SHP77 treated with DMSO at 0.1 percent for 48 hours (cell line): Measurements from ENCODE around the gene SECISBP2L.
"Not testable (repeated sequence)": the region's sequence is repeated elsewhere in the genome, so short reads cannot be mapped to it uniquely, and the experiment has no call there.

Experiments
- DNase-seq: peaks from one replicate; lab custom pipeline; 2025; lab: John Stamatoyannopoulos, UW

Gene SECISBP2L

DNA sequence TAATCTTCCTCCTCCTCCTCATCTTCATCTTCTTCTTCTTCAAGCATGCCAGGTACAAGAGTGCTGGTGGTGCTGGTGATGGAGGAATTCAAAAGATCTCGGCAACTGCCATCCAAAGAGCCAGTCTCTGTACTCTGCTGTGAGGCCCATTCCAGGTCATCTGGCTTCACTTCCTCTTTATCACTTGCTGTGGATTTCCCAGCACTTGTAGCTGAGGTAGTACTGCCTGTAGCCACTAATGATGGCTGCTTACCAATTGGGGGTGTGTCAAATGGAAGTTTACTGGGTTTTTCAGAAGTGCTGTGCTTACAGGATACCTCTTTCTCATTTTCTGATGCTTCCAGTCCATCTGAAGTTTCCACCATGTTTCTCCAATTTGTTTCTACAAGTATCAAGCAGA is 53.7 kb downstream of the SECISBP2L start:
- no peak for DNase-seq

DNA sequence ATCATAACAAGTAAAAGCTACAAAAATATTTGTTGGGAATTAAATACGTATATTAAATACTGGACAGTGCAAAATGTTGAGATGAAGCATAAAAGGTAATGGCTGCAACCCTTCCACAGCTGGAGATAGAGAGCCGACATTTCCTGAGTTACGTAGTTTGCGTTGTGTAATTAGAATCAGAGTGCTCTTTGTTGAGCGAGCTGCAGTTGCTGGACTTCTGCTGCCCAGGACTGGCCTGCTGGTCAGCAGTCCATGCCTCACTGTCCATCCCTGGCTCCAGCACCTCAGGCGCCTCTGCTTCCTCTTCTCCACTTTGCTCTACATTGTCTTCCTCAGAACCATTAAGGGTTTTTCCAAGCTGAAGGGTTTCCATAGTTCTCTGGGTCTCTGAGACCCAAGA is 54.1 kb downstream of the SECISBP2L start:
- DNase-seq: no peak

- DNase-seq: no peak
Measured at GRCh38 chr15:48989170-48989569, 57.1 kb downstream of the SECISBP2L start.

- DNase-seq: no peak
Measured at GRCh38 chr15:48987142-48987541, 59.1 kb downstream of the SECISBP2L start.

GRCh38 chr15:48986240-48986639 is 60.0 kb downstream of the SECISBP2L start:
- no peak for DNase-seq

DNA sequence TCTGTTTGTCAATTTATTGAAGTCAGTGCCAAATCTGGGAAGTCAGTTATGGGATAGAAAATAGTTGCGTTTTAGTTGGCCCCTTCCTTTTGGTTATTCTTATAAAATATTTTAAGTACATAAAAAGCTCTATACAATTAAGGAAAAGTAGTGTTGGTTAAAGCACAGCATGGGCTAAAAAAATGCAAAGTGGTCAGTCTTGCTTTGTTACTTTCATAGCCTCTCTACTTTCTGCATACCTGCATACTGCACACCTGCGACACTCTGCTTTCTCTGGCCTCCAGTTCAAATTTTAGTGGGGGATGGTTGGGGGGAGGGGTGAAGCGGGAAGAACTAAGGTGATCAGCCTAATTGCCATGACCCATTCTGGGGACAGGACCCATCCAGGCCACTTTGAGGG is 60.7 kb downstream of the SECISBP2L start:
- no peak for DNase-seq

GRCh38 chr15:48984811-48985352 is 61.4 kb downstream of the SECISBP2L start:
- no peak for DNase-seq

GRCh38 chr15:48984021-48984710 is 62.1 kb downstream of the SECISBP2L start:
- no peak for DNase-seq

DNA sequence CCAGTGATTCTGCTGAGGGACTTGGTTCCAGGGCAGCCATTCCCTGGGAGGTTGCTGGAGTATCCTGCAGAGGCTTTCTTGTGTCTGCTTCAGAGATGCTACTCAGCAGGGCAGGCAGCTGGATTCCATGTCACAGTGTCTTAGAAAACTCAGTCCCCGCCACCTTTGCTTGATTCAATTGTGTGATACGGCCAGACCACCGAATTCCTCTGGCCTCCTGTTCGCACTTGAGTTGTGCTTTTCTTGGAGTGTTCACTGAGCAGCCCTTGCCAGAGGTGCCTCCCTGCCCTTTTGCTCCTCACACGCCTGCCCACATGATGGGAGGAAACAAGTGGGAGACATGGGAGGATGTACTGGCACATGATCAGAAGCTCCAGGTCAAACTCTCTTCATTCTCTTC is 62.9 kb downstream of the SECISBP2L start:
- DNase-seq: no peak

DNA sequence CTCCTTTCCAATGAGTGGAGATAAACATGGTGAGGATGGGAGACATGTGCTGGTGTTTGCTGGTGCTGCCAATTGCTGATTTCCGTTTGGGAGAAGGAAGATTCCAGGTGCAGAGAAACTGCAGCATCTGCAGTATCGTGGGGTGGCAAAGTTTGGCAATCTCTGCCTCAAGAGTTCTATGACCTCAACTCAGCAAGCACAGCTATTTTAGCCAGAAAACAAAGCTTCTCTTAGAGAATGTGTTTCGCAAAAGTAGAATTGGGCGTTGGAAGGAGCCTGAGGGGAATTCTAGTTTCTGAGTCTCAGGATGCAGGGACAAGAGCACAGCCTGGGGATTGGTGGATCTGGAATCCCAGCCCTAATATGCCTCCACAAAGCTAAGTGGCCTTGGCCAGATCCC is 64.3 kb downstream of the SECISBP2L start:
- no peak for DNase-seq

- DNase-seq: no peak
Measured at GRCh38 chr15:48978638-48979037, 67.6 kb downstream of the SECISBP2L start.

DNA sequence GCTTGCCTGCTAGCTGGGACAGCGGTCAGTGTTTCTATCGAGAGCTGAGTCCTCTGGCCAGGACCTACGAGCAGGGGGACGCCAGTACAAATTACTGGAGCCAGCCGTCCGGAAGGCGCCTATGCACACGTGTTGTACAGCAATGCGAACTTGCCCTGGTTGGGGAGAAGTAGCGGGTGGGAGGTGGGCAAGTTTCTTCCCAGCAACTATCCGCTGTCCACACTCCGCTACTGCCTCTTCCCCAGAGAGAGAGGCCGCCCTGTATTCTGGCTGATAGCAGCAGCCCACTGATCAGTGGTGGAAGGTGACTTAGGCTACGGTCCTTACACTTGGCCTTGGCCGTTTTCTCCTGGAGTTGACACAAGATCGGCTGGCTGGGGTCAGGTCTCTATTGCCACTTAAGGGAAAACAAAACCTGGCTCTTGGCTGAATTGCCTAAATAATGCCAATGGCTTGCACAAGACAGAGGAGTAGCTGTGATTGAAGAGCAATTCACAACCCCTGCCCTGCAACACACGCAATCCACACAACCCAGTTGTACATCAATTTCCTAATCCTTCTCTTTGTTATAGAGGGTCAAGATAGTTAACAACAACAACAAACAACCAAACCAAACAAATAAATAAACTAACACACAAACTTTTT is 69.7 kb downstream of the SECISBP2L start:
- no peak for DNase-seq

DNA sequence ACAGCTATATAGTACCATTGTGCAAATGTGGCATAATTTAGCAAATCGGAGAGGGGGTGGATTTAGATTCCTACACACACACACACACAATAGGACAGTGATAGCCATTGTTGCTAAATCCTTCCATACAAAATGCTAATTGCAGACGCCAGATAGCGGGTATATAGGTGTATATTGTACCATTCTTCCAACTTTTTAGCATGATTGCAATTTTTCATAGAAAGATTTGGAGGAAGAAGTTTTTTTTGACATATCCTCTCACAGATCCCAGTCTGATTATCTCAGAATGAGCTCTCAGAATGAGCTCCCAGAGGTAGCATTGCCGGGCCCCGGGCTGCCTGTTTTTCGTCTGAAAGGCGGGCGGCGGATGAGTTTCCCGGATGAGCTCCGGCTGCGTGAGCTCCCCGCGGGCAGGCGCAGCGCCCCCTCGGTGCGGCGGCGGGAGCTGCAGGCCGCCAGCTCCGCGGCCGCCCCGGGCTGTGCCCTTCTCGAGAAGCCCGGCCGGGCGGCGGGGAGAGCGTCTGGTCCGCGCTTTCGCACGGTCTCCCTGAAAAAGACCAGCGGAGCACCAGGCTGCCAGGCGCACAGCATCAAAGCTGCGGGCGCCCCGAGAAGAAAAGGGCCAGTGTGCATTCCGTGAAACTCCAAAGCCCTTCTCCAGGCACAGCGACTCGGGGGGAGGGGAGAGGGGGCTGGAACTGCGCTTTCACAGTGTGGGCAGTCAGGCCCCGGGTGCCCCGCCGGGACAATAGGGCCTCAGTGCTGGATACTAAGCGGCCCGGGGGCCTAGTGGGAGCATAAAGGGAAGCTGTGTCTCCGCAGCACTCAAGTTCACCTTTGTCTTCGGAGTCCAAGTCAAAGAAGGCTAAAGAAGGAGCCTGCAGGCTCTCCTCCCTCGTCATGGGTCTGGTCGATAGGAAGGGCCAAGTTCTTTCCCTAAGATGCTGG is 70.5 kb downstream of the SECISBP2L start:
- peak; percentile 76 for DNase-seq

GRCh38 chr15:48974882-48975281 is 71.4 kb downstream of the SECISBP2L start:
- peak; percentile 28 for DNase-seq

DNA sequence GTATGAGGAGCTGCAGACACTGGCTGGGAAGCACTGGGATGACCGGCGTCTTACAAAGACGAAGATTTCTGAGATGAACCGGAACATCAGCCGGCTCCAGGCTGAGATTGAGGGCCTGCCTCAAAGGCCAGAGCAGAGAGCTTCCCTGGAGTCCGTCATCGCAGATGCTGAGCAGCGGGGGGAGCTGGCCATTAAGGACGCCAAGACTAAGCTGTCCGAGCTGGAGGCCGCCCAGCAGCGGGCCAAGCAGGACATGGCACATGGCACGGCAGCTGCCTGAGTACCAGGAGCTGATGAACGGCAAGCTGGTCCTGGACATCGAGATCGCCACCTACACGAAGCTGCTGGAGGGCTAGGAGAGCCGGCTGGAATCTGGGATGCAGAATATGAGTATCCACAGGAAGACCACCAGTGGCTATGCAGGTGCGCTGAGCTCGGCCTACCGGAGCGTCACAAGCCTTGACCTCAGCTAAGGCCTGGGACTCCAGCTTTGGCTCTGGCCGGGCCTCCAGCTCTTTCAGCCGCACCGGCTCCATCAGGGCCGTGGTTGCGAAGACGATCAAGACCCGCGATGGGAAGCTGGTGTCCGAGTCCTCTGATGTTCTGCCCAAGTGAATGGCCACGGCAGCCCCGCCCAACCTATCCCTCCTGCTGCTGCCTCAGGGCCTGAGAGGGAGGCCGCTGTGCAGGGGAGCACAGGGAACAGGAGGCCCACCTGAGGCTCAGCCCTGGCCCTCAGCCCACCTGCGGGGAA is 73.3 kb downstream of the SECISBP2L start:
- DNase-seq: no peak

DNA sequence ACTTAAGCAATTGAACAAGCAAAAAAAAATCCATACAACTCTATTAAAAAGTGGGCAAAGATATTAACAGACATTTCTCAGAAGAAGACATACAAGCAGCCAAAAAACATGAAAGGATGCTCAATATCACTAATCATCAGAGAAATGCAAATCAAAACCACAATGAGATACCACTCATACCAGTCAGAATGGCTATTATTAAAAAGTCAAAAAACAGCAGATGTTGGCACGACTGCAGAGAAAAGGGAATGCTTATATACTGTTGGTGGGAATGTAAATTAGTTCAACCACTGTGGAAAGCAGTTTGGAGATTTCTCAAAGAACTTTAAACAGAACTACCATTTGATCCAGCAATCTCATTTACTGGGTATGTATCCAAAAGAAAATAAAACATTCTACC is 75.3 kb downstream of the SECISBP2L start:
- not testable (repeated sequence) for DNase-seq

DNA sequence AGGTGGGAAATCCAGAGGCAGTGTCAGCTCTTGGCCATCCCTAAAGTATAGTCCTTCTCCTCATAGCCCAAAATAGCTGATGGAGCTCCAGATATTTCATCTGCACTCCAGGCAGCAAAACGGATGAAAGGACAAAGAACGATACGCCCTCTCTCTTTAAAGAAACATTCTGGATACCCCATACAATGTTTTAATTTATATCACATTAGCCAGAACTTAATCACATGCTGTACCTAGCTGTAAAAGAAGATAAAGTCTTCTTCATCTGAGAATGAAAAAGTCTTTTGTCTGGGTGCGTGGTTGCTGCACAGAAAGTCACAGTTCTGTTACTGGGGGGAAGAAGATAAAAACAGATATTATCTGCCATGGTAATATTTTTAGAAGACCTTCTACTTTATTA is 78.2 kb downstream of the SECISBP2L start:
- DNase-seq: no peak

- DNase-seq: no peak
Measured at GRCh38 chr15:48967336-48967735, 78.9 kb downstream of the SECISBP2L start.

DNA sequence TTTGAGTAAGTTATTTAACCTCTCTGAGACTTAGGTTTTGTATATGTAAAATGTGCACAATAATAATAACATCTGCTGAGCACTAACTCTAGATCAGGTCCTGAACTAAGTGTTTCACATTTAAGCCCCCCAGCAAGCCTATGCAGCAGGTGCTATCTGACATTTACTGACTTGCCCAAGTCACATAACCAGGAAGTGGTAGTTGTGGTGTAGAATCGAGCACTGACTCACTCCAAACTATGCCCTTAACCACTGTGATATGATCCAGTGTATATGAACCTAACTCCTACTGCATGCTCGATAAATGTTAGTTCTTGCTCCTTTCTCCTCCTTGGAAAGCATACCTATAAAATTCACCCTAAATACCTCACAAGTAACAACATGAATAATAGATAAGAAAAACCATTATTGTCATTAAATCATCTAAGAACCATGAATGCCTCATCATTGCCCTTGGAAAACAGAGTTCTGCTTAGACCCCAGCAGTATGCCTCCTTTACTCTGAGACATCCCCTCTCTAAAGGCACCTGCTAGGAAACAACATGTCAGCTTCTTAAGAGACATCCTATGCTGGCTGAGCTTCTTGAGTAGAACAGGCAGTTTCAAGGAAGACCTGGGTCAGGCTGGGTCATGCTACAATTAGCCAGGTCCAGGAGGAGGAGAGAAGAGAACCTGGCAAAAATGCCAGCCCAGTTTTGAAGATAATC is 79.5 kb downstream of the SECISBP2L start:
- DNase-seq: no peak

- DNase-seq: no peak
Measured at GRCh38 chr15:48965972-48966371, 80.3 kb downstream of the SECISBP2L start.

DNA sequence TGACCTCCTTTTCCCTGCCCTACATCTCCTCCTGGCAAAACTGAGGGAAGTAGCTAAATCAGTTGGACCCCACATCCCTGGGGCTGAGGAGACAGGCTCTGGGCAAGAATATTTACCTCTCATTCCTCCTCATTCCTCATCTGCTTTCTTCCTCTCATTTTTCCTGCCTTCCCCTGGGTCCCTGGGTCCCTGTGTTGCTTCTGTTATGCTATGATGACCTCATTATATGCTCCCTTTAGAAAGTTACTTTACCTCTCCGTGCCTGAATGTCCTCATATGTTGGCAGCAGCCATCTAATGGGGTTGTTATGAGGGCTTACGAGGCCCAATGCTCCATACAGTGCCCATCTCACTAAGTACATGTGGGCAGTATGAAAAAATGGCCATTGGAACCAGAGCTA is 81.3 kb downstream of the SECISBP2L start:
- DNase-seq: no peak
